GM21717 (cell line): ENCODE data around the gene NRAS.
"Not testable (repeated sequence)": the region's sequence is repeated elsewhere in the genome, so short reads cannot be mapped to it uniquely, and the experiment has no call there.

Experiments
- ATAC-seq: cut with Tn5 transposase; IDR thresholded peaks from one replicate; pipeline ENCODE4 v1.9.1; 2021; ENCODE audit warnings: mild to moderate bottlenecking, moderate library complexity; ENCODE audit not compliant: unreplicated experiment

The NRAS gene

GRCh38 chr1:114716304-114717170, at the start of gene NRAS:
Gene NRAS, minus strand, starts transcription at chr1:114716771. Its CDS starts 611 bp downstream, at chr1:114716160.
- peak; percentile 93 for ATAC-seq

GRCh38 chr1:114764689-114765088, 48.1 kb upstream of the NRAS start:
- ATAC-seq: no peak

- ATAC-seq: no peak
Measured at GRCh38 chr1:114758256-114758832, 41.8 kb upstream of the NRAS start.

DNA sequence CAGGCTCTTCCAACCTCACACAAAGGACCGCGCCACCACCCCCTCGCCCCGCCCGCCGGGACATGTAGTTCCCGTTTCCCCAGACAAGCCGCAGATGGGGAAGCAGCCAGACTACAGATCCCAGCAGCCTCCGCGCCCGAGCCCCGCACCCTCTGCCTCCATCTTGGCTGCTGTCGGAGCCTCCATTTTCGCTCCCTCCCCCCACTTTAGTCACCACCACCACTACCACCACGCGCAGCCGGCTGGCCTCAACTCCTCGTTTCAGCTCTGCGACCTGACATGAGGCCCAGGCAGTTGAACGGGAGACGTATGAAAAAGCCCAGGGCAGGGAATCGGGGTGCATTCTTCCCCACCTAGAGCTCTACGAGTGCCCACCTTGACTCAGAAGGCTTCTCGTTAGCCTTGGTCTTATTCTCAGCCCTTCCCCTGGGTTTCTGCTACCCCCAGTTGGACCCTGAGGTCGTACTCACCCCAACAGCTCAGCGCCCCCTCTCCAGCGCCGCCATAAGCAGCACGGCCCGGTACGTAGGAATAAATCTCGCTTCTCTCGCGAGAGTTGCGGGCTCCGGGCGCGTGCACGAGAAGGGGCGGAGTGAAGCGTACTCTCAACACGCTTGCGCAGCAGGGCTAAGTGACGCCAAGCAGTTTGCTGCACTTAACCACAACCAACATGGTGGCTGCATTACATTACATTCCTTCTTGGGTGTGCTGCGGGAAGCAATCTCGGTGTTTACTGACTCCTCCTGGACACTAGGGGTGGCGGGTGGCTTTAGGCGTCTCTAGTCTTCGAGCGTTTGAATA, 41.1 kb upstream of the NRAS start, which contains the start of gene CSDE1:
TSS of gene CSDE1 (minus strand) at position 530 of the 801 bp plus-strand sequence. CDS start 18,094 bp downstream, outside the sequence.
- ATAC-seq: peak; percentile 76

DNA sequence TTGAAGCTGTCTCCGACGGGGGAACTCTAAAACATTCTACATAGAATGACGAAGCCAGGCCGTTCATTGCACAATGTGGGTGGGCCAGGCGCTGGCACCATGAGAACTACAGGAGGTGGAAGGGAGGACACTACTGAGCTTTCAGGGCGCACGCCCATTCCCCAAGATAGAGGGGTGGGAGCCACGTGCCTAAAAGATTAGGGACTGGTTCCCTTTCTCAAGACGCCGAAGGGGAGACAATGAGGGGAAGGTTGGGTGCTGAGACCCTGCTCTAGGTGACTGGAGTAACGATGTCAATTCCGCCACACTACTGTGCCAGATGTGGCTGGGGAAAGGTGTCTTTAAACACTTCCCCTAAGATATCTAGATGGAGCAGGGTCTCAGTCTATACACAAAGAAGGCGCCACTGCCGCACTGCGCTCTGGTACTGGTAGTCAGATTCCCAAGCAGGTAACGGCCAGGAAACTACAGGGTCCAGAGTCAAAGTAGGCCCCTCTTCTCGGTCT, 40.4 kb upstream of the NRAS start:
- ATAC-seq: peak; percentile 7

DNA sequence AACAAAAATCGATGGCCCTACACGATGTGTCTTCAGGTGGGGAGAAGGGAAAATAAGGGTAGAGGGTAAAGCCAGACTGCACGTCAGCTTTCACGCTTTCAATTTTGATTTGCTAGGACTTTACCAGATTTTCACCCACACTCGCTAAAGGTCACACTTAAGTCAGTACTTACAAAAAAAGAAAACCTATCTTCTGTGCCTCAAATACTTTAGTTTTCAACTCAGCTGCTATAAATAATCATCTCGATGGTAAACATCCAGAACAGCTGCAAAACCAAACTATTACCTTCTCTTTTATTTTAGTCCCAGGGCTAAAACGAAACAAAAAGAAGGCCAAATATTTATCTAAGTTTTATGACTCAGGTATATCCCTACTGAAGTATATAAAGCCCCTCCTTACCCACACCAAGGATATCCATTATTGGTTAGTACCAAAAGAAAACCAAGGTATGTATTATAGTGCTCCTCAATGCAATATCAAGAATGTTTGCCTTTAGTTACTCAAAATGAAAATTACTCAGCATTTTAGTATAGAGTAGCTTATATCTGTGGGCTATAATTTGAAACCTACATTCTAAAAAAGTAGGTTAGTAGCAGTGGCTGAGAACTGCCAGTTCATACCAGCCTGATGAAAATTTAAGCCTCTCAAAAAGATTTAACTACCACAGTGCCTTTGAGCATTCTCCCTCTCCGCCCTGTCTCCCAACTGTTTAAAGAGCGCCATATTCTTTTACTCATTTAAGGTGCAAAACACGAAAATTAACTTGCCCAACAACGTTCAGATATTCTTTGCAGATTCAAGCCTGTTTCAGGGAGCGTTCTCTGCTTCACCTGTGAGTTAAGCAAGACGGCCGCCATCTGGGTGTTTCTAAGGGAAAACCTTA, 39.7 kb upstream of the NRAS start:
- ATAC-seq: peak; percentile 44

GRCh38 chr1:114755006-114755931, 38.7 kb upstream of the NRAS start:
- no peak for ATAC-seq

DNA sequence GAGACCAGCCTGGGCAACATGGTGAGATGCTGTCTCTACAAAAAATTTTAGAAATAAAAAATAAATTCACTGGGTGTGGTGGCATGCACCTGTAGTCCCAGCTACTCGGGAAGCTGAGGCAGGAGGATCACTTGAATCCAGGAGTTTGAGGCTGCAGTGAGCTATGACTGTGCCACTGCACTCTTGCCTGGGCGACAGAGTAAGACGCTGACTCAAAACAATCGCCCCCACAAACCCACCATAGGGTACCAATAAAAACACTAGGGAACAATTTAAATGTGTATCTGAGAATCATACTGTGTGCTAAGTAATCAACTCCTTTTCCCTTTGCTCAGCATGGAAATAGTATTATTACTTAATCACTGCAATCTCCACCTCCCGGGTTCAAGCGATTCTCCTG, 37.1 kb upstream of the NRAS start:
- not testable (repeated sequence) for ATAC-seq

DNA sequence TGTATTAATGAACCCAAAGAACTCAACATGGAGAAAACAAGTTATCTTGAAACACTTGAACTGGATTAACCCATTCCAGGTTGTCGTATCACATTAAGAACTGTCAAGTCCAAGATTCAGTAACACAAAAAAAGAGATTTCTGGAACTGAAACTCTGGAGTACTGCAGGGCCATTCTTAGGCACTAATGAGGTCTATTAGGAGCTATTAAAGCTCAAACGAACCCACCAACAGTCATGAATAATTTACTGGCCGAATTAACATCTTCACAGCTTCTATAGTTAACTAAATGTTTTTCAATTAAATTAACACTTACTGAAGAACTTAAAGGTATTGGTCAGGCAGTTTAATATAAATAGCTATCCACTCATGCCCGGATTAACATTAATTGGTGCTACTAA, 36.6 kb upstream of the NRAS start:
- no peak for ATAC-seq

- ATAC-seq: no peak
Measured at GRCh38 chr1:114750780-114751179, 34.2 kb upstream of the NRAS start.

DNA sequence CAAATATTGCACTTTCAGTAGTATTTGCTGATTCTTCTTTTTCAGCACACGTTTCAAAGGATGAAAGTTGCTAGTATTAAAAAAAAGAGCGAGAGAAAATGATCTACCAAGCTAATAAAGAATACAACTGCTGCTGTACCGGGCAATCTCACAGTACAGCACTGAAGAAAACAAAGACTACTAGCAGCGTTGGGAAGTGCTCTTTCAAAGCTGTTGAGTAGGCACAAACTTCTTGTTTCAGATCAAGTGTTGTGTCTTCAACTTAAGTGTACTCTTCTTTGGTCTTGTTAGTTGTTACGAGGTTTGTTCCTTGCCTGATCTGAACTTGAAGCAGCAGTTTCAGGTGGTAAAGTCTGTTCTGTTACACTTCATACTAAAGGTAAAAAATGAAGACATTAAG, 33.3 kb upstream of the NRAS start:
- ATAC-seq: no peak

DNA sequence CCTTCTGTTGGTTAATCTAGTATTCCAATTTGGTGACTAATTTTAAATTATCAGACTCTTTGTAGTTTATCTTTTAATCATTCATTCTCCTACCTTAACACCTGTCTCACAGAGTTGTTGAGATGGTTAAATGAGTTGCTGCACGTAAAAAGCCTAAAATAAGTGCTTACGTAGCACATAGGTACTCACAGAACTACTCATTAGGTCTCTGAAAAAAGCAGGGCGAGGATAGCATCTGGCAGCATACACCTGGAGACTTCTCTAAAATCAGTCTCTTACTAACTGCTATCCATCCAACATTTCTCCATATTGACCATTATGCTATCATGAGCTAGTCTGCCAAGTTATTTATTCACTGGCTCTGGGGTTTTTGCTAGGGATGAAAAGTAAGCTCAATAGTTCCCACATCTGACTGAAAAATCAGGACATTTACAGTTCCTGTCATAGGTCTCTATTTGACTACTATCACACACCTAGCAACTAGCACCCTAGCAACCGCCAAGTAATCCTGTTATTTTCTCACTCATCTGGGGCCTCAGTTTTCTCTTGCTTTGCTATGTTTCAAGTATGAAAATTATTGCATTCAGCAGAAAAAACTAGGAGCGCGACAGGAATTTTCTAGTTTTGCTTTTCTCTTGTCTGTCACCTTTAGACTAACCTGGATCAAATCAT, 30.0 kb upstream of the NRAS start:
- ATAC-seq: no peak

DNA sequence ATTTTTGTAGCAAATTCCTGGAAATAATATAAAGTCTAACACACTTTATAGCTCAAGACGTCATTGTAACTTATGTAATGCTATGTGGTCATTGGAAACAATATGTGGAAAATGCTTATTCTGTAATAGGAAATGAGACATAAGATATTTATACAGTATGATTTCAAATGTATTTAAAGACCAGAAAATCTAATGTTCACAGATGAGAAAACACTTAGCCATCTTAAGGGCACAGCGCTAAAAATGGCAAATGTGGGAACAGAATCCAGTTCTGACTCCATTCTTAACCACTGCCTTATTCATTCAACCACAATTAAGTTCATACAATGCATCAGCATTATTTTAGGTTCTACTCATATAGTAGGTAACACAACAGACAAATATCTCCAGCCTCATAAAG, 28.7 kb upstream of the NRAS start:
- no peak for ATAC-seq

DNA sequence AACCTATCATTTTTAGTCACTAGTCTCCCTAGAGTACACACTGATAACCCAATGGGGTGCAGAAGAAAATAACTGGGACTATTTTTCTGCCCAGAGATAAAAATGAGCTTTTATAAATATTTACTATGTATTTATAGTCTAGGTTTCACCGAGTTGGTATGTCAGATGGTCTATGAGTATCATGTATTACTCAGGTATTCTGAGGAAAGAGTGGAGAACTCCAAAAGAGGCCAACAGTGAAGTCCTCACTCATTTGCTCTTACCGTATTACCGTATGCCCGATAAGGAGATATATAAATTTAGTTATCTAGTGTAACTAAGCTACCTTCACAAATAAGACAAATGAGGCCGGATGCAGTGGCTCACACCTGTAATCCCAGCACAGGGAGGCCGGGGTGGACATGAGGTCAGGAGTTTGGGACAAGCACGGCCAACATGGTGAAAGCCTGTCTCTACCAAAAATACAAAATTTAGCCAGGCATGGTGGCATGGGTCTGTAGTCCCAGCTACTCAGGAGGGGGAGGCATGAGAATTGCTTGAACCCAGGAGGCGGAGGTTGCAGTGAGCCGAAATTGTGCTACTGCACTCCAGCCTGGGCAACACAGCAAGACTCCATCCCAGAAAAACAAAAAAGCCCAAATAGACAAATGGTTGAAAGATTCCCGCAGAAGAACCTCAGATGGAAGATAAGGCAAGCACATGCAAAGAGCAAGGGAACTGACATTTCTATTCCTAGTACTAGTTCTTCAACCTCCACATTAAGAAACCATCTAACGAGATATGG, 25.6 kb upstream of the NRAS start:
- no peak for ATAC-seq

GRCh38 chr1:114740331-114740730, 23.8 kb upstream of the NRAS start:
- no peak for ATAC-seq

DNA sequence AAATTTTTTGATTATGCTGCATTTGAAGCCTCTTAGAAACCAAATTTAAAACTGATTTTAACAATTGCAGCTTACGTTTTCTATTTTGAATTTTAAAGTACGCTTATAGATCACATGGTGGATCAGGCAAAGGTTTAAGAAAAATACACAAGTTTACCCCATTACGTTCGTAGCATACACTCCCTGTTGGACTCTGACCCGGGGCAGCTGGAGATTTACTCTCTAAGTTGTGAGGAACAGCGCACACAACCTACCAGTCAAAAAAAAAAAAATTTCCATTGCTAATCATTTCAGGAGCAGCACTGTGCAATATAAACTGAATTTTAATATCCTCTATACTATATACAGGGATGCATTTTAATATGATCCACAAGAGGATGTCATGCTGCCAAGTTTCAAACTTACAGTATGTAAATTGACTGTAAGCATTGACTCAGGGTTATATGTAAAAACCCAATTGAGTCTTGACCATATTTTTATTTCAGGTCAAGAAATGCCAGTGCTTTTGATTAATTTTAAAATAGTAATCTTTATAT, 20.8 kb upstream of the NRAS start:
- ATAC-seq: no peak

GRCh38 chr1:114735479-114735878, 18.9 kb upstream of the NRAS start:
- no peak for ATAC-seq

- no peak for ATAC-seq
Measured at GRCh38 chr1:114729782-114730181, 13.2 kb upstream of the NRAS start.
